Measurements from ENCODE around the gene MBNL2. TPM values are rescaled to one million over a fixed set of nuclear protein-coding genes. Genes with fewer than 3 reads are reported as not detected.

Gene MBNL2
- total RNA-seq, 1 donor from 2014 or later: 12.4 TPM

DNA sequence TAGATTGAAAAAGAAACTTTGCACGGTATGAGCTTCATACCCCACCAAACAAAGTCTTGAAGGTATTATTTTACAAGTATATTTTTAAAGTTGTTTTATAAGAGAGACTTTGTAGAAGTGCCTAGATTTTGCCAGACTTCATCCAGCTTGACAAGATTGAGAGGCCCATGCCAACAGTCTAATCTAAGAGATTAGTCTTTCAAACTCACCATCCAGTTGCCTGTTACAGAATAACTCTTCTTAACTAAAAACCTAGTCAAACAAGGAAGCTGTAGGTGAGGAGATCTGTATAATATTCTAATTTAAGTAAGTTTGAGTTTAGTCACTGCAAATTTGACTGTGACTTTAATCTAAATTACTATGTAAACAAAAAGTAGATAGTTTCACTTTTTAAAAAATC is 169.9 kb downstream of the MBNL2 start:
- Mint-ChIP-seq H3K27me3 (ENCODE audit: unreplicated experiment) (peaks cover 2% of the 10 kb centered on the region), H3K36me3 (ENCODE audit: unreplicated experiment) (no peaks in the 10 kb centered on the region), H3K27ac (ENCODE audit: unreplicated experiment) (no peak overlapping the region), H3K4me3 (ENCODE audit: unreplicated experiment) (no peak overlapping the region), H3K9me3 (ENCODE audit: unreplicated experiment) (no peaks in the 10 kb centered on the region), H3K4me1 (ENCODE audit: low read depth, unreplicated experiment) (no peaks in the 10 kb centered on the region)
- no peak for DNase-seq
- TF ChIP-seq, protein P1, sequence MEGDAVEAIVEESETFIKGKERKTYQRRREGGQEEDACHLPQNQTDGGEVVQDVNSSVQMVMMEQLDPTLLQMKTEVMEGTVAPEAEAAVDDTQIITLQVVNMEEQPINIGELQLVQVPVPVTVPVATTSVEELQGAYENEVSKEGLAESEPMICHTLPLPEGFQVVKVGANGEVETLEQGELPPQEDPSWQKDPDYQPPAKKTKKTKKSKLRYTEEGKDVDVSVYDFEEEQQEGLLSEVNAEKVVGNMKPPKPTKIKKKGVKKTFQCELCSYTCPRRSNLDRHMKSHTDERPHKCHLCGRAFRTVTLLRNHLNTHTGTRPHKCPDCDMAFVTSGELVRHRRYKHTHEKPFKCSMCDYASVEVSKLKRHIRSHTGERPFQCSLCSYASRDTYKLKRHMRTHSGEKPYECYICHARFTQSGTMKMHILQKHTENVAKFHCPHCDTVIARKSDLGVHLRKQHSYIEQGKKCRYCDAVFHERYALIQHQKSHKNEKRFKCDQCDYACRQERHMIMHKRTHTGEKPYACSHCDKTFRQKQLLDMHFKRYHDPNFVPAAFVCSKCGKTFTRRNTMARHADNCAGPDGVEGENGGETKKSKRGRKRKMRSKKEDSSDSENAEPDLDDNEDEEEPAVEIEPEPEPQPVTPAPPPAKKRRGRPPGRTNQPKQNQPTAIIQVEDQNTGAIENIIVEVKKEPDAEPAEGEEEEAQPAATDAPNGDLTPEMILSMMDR (IDR thresholded peaks at IDR 0.05; ENCODE audit: partially characterized antibody, unreplicated experiment): no peak

GRCh38 chr13:97394542-97394941 is 172.4 kb downstream of the MBNL2 start:
- Mint-ChIP-seq H3K4me3 (ENCODE audit: unreplicated experiment) (no peak overlapping the region), H3K4me1 (ENCODE audit: low read depth, unreplicated experiment) (no peaks in the 10 kb centered on the region), H3K27ac (ENCODE audit: unreplicated experiment) (no peak overlapping the region), H3K27me3 (ENCODE audit: unreplicated experiment) (peaks cover 2% of the 10 kb centered on the region), H3K36me3 (ENCODE audit: unreplicated experiment) (no peaks in the 10 kb centered on the region), H3K9me3 (ENCODE audit: unreplicated experiment) (no peaks in the 10 kb centered on the region)
- TF ChIP-seq, protein P1 (IDR thresholded peaks at IDR 0.05; ENCODE audit: partially characterized antibody, unreplicated experiment): no peak
- DNase-seq: no peak

- H3K27me3 Mint-ChIP-seq (ENCODE audit: unreplicated experiment): peaks cover 2% of the 10 kb centered on the region
- TF ChIP-seq, protein P1 (IDR thresholded peaks at IDR 0.05; ENCODE audit: partially characterized antibody, unreplicated experiment): no peak
- no peak for DNase-seq
- no peaks in the 10 kb centered on the region for H3K36me3 Mint-ChIP-seq (ENCODE audit: unreplicated experiment)
- no peaks in the 10 kb centered on the region for H3K9me3 Mint-ChIP-seq (ENCODE audit: unreplicated experiment)
- H3K4me1 Mint-ChIP-seq (ENCODE audit: low read depth, unreplicated experiment): no peaks in the 10 kb centered on the region
- no peak overlapping the region for H3K4me3 Mint-ChIP-seq (ENCODE audit: unreplicated experiment)
- H3K27ac Mint-ChIP-seq (ENCODE audit: unreplicated experiment): no peak overlapping the region
Observed at GRCh38 chr13:97395447-97396136, 173.5 kb downstream of the MBNL2 start.

DNA sequence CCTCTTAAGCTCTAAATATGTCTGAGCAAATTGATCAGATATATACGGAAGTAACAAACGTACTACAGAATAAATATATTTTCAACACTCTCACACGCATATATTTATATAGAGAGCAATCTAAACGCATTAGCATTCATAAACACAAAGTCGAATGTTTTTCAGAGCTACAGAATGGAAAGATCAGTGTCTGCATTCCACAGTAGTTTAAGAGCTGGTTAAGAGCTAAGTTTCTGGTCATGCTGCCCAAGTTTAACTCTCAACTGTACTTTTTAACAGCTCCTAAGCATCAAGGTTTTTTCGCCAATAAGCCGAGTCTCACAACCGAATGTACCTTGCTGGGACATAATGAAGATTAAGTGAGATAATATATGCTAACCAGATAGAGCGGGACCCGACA is 175.1 kb downstream of the MBNL2 start:
- H3K4me3 Mint-ChIP-seq (ENCODE audit: unreplicated experiment): no peak overlapping the region
- H3K36me3 Mint-ChIP-seq (ENCODE audit: unreplicated experiment): no peaks in the 10 kb centered on the region
- DNase-seq: no peak
- no peaks in the 10 kb centered on the region for H3K9me3 Mint-ChIP-seq (ENCODE audit: unreplicated experiment)
- TF ChIP-seq, protein P1 (IDR thresholded peaks at IDR 0.05; ENCODE audit: partially characterized antibody, unreplicated experiment): no peak
- H3K27me3 Mint-ChIP-seq (ENCODE audit: unreplicated experiment): peaks cover 2% of the 10 kb centered on the region
- H3K4me1 Mint-ChIP-seq (ENCODE audit: low read depth, unreplicated experiment): no peaks in the 10 kb centered on the region
- no peak overlapping the region for H3K27ac Mint-ChIP-seq (ENCODE audit: unreplicated experiment)

- H3K27ac Mint-ChIP-seq (ENCODE audit: unreplicated experiment): no peak overlapping the region
- H3K9me3 Mint-ChIP-seq (ENCODE audit: unreplicated experiment): peaks cover 2% of the 10 kb centered on the region
- no peak for DNase-seq
- H3K36me3 Mint-ChIP-seq (ENCODE audit: unreplicated experiment): no peaks in the 10 kb centered on the region
- H3K4me3 Mint-ChIP-seq (ENCODE audit: unreplicated experiment): no peak overlapping the region
- no peaks in the 10 kb centered on the region for H3K4me1 Mint-ChIP-seq (ENCODE audit: low read depth, unreplicated experiment)
- TF ChIP-seq, protein P1 (IDR thresholded peaks at IDR 0.05; ENCODE audit: partially characterized antibody, unreplicated experiment): no peak
- H3K27me3 Mint-ChIP-seq (ENCODE audit: unreplicated experiment): no peaks in the 10 kb centered on the region
Observed at GRCh38 chr13:97401421-97401820, 179.3 kb downstream of the MBNL2 start.
